H1 (cell line): ENCODE data around the gene HSDL2. TPM values are rescaled to one million over a fixed set of nuclear protein-coding genes. Genes with fewer than 3 reads are reported as not detected.
A peak's percentile ranks its signal among the peaks of the same experiment; 100 is the strongest.

Experiments
- CTCF ChIA-PET: fragments of 300-600 bp; sonication (Branson Sonifier 250); formaldehyde crosslinking; loops from one replicate; lab custom pipeline; 2021; ENCODE audit not compliant: partially characterized antibody; lab: Charles Lee
- POLR2A ChIA-PET: fragments of 300-600 bp; sonication (Branson Sonifier 250); formaldehyde crosslinking; loops from one replicate; lab custom pipeline; 2021; ENCODE audit warnings: inconsistent platforms; ENCODE audit not compliant: partially characterized antibody; lab: Charles Lee
- DNase-seq, 2 experiments: peaks; one replicate each; pipeline versions ENCODE4 v3.0.0 to v3.0.0-alpha.2; 2010 to 2022; ENCODE audit warnings: low spot score in 2 of 2, low read depth in 1 of 2, mixed read lengths in 1 of 2
- FAIRE-seq: peaks from 2 replicates; lab custom pipeline; 2011; peaks lifted over from hg19 to GRCh38; lab: Jason Lieb, UNC
- H2AFZ ChIP-seq: 2 replicates; pipeline ENCODE4 v1.8.1; 2012; ENCODE audit warnings: low read length, inconsistent platforms
- H2AK5ac ChIP-seq: 2 replicates; pipeline ENCODE4 v1.6.1; 2013; ENCODE audit warnings: low read depth, low read length
- H2BK120ac ChIP-seq: replicated peaks from 2 replicates; pipeline ENCODE3; 2013; ENCODE audit warnings: low read depth, low read length, inconsistent platforms
- H2BK12ac ChIP-seq: 2 replicates; pipeline ENCODE4 v1.6.1; 2013; ENCODE audit warnings: low read depth, low read length
- H2BK15ac ChIP-seq: 2 replicates; pipeline ENCODE4 v1.6.1; 2013; ENCODE audit warnings: low read length
- H2BK20ac ChIP-seq: 2 replicates; pipeline ENCODE4 v1.6.1; 2013; ENCODE audit warnings: low read length
- H2BK5ac ChIP-seq: 2 replicates; pipeline ENCODE4 v1.6.1; 2013; ENCODE audit warnings: low read depth, low read length
- H3K14ac ChIP-seq: 2 replicates; pipeline ENCODE4 v1.6.1; 2013; ENCODE audit warnings: inconsistent platforms; ENCODE audit not compliant: insufficient read length
- H3K18ac ChIP-seq: 2 replicates; pipeline ENCODE4 v1.6.1; 2013; ENCODE audit warnings: low read length; ENCODE audit errors: extremely low read depth
- H3K23ac ChIP-seq: 2 replicates; pipeline ENCODE4 v1.6.1; 2013; ENCODE audit warnings: inconsistent platforms; ENCODE audit not compliant: insufficient read length
- H3K23me2 ChIP-seq: 2 replicates; pipeline ENCODE4 v1.6.1; 2013; ENCODE audit warnings: low read depth, low read length
- H3K27ac ChIP-seq: 2 replicates; pipeline ENCODE4 v1.6.1; 2011; ENCODE audit warnings: low read depth, low read length, inconsistent platforms
- H3K27me3 ChIP-seq, 4 experiments: replicated peaks in 1 of 4; 1 replicate in 1 of 4; 2 replicates in 3 of 4; pipeline versions ENCODE4 v1.6.1 to v1.8.1; 2011 to 2013; ENCODE audit warnings: low read length in 3 of 4, mild to moderate bottlenecking in 3 of 4, inconsistent platforms in 2 of 4, mixed read lengths in 2 of 4, moderate library complexity in 1 of 4; ENCODE audit not compliant: control insufficient read depth in 3 of 4, insufficient read depth in 3 of 4; ENCODE audit errors: extremely low read depth in 1 of 4
- H3K36me3 ChIP-seq, 4 experiments: 2 replicates each; pipeline versions ENCODE4 v1.6.1 to v1.8.1; 2011 to 2013; ENCODE audit warnings: mild to moderate bottlenecking in 4 of 4, low read length in 3 of 4, moderate library complexity in 2 of 4, control low read depth in 1 of 4, inconsistent platforms in 1 of 4; ENCODE audit not compliant: insufficient read depth in 4 of 4, control insufficient read depth in 2 of 4
- H3K4ac ChIP-seq: replicated peaks from 2 replicates; pipeline ENCODE3; 2013; ENCODE audit warnings: low read length, low read depth, mixed read lengths, inconsistent platforms; ENCODE audit not compliant: insufficient read length
- H3K4me1 ChIP-seq, 4 experiments: replicated peaks in 1 of 4; 1 replicate in 1 of 4; 2 replicates in 3 of 4; pipeline versions ENCODE4 v1.6.1 to v1.8.1; 2011 to 2013; ENCODE audit warnings: low read length in 3 of 4, inconsistent platforms in 2 of 4, mixed read lengths in 1 of 4; ENCODE audit not compliant: insufficient read depth in 4 of 4, control insufficient read depth in 3 of 4
- H3K4me2 ChIP-seq, 2 experiments: 2 replicates each; pipeline versions ENCODE4 v1.6.1 to v1.8.1; 2011 to 2013; ENCODE audit warnings: low read depth in 2 of 2, low read length in 2 of 2, control low read depth in 1 of 2, inconsistent platforms in 1 of 2, mild to moderate bottlenecking in 1 of 2; ENCODE audit not compliant: insufficient read depth in 1 of 2
- H3K4me3 ChIP-seq, 4 experiments: fragments of 200-600, 300-600 bp in 1 of 4; sonication (generic), shearing (Covaris generic), sonication (Bioruptor Twin) in 1 of 4; 2 replicates each; pipeline versions ENCODE4 v1.5.1 to v1.8.1; 2011 to 2016; ENCODE audit warnings: low read length in 4 of 4, low read depth in 3 of 4, control low read depth in 2 of 4, inconsistent platforms in 2 of 4, mild to moderate bottlenecking in 2 of 4, mixed read lengths in 1 of 4, moderate library complexity in 1 of 4; ENCODE audit not compliant: insufficient read depth in 2 of 4; ENCODE audit errors: extremely low read depth in 1 of 4
- H3K56ac ChIP-seq: replicated peaks from 2 replicates; pipeline ENCODE3; 2013; ENCODE audit warnings: low read depth, mild to moderate bottlenecking, mixed read lengths, low read length, inconsistent platforms; ENCODE audit not compliant: insufficient read length
- H3K79me1 ChIP-seq: 2 replicates; pipeline ENCODE4 v1.6.1; 2013; ENCODE audit warnings: low read depth, low read length, control low read depth
- H3K79me2 ChIP-seq, 2 experiments: 2 replicates each; pipeline versions ENCODE4 v1.6.1 to v1.8.1; 2012 to 2013; ENCODE audit warnings: low read length in 2 of 2, mild to moderate bottlenecking in 2 of 2, inconsistent platforms in 1 of 2; ENCODE audit not compliant: insufficient read depth in 2 of 2, control insufficient read depth in 1 of 2
- H3K9ac ChIP-seq, 4 experiments: replicated peaks in 1 of 4; 1 replicate in 1 of 4; 2 replicates in 3 of 4; pipeline versions ENCODE4 v1.6.1 to v1.8.1; 2011 to 2013; ENCODE audit warnings: low read depth in 3 of 4, low read length in 3 of 4, control low read depth in 2 of 4, mild to moderate bottlenecking in 2 of 4, moderate library complexity in 2 of 4, inconsistent platforms in 1 of 4; ENCODE audit errors: extremely low read depth in 1 of 4
- H3K9me3 ChIP-seq, 2 experiments: 2 replicates each; pipeline versions ENCODE4 v1.6.1 to v1.8.1; 2012 to 2013; ENCODE audit warnings: mild to moderate bottlenecking in 2 of 2, moderate library complexity in 2 of 2, control low read depth in 1 of 2, inconsistent platforms in 1 of 2, low read depth in 1 of 2, low read length in 1 of 2, mixed read lengths in 1 of 2; ENCODE audit not compliant: insufficient read depth in 2 of 2
- H4K20me1 ChIP-seq, 2 experiments: replicated peaks in 1 of 2; 2 replicates each; pipeline versions ENCODE3 to v1.8.1; 2011 to 2013; ENCODE audit warnings: inconsistent platforms in 2 of 2, low read length in 2 of 2, mild to moderate bottlenecking in 1 of 2; ENCODE audit not compliant: insufficient read depth in 2 of 2, control insufficient read depth in 1 of 2
- H4K5ac ChIP-seq: 2 replicates; pipeline ENCODE4 v1.6.1; 2013; ENCODE audit warnings: low read length, low read depth, mixed read lengths, inconsistent platforms; ENCODE audit not compliant: insufficient read length
- H4K8ac ChIP-seq: 2 replicates; pipeline ENCODE4 v1.8.0; 2013; ENCODE audit warnings: mild to moderate bottlenecking, moderate library complexity, low read length, inconsistent platforms; ENCODE audit not compliant: insufficient read depth; ENCODE audit errors: extremely low read depth
- H4K91ac ChIP-seq: replicated peaks from 2 replicates; pipeline ENCODE3; 2013; ENCODE audit warnings: low read length, mixed read lengths, inconsistent platforms; ENCODE audit not compliant: insufficient read length
- CBX5 ChIP-seq: fragments of 300-800, 300-1000 bp; sonication (generic); IDR thresholded peaks from 2 replicates; pipeline ENCODE4 v1.7.1; 2016; ENCODE audit warnings: antibody characterized with exemption, low read length, low read depth
- SIN3A ChIP-seq, 2 experiments: IDR thresholded peaks in 1 of 2; conservative IDR thresholded peaks in 1 of 2; 2 replicates each; pipeline ENCODE4 v1.6.1; 2011 to 2012; ENCODE audit warnings: low read length in 2 of 2, improper control_type of control experiment in 1 of 2, low read depth in 1 of 2, mild to moderate bottlenecking in 1 of 2
- WGBS, 2 experiments: shearing (Covaris generic) in 1 of 2; methylation state at CpG; one replicate each; pipeline versions ENCODE4 v1.1.6 to v1.1.7; 2013 to 2015; ENCODE audit warnings: low lambda C conversion rate in 2 of 2, mixed read lengths in 2 of 2, inconsistent platforms in 1 of 2, low coverage in 1 of 2, missing lambda C conversion rate in 1 of 2; ENCODE audit not compliant: insufficient replicate concordance in 2 of 2, insufficient coverage in 1 of 2, insufficient read length in 1 of 2; ENCODE audit errors: extremely low coverage in 1 of 2, missing lambda C conversion rate in 1 of 2; 5-methylcytosine and 5-hydroxymethylcytosine counted together
- polyA plus RNA-seq, 7 experiments: library from polyadenylated mRNA; depleted of rRNA in 3 of 7; stranded (reverse) in 5 of 7; unstranded in 2 of 7; fragments of >200 nt in 5 of 7; fragments of 200-250 nt in 2 of 7; gene quantifications; 1 replicate in 5 of 7; 2 replicates in 1 of 7; 4 replicates in 1 of 7; pipeline versions ENCODE4 v1.2.1 to v1.2.3, GENCODE V29; 2011 to 2013; ENCODE audit warnings: missing spikeins in 2 of 7, mixed read lengths in 2 of 7
- total RNA-seq: library from RNA; stranded (reverse); fragmentation: NEBNext Ultra II Directional; extraction: Animal tissue kit (Norgen Biotek cat#: 25700); gene quantifications from 2 replicates; pipeline ENCODE4 v1.2.1, GENCODE V29; 2021

Gene HSDL2
- total and polyA plus RNA-seq, 2 of the 8 experiments (the other 6 are each of a cell fraction or from before 2014, with no cell fraction given), result 6.6 to 15.4 TPM

- Histone ChIP-seq H3K23me2 (peaks cover 10% of the 10 kb centered on the region), H3K9me3 (no peaks in the 10 kb centered on the region), H4K91ac (no peak overlapping the region), H2BK12ac (no peak overlapping the region), H3K18ac (no peak overlapping the region), H3K27me3 (no peaks in the 10 kb centered on the region), H3K27ac (no peak overlapping the region), H3K36me3 (no peaks in the 10 kb centered on the region), H2BK15ac (no peak overlapping the region), H2BK5ac (no peak overlapping the region), H4K8ac (no peak overlapping the region)
- 87% methylated on average over 3 of the region's 3 CpGs; no CpG with 5 or more reads in 1 of the 2 experiments for WGBS, 2 experiments
- POLR2A ChIA-PET, result interaction anchor here (0.7 to 2.4 kb wide), 15 partner anchors 7 to 373 kb away, joined by 3 to 10 read pairs (median 4); partner anchors contain the start of genes INIP and PTBP3
- TF ChIP-seq SIN3A (conservative IDR thresholded peaks at IDR 0.05 in 1 of 2, IDR thresholded peaks at IDR 0.05 in 1 of 2; ENCODE audit: low read depth in 1 of 2, low read length in 2 of 2) (no peak), CBX5 (no peak)
- TF ChIP-seq, all 59 proteins: peak for 0
- H3K23ac ChIP-seq, result no peak overlapping the region
- peaks cover 0 to 34% of the 10 kb centered on the region in 2 experiments; a peak in 3 of 4 replicates for H3K79me2 ChIP-seq
- CTCF ChIA-PET, result interaction anchor here (0.9 to 1.8 kb wide), 5 partner anchors 9 to 402 kb away, joined by 3 to 6 read pairs (median 3); partner anchors contain the start of gene HSDL2
- no peak overlapping the region for H4K5ac ChIP-seq
- H3K14ac ChIP-seq, result no peak overlapping the region
- peaks cover 0 to 9% (median 5%) of the 10 kb centered on the region in 4 experiments; a peak in 3 of 7 replicates for H3K4me1 ChIP-seq
- H3K4ac ChIP-seq, result no peak overlapping the region
- peaks cover 6 to 8% of the 10 kb centered on the region in 2 experiments for H4K20me1 ChIP-seq
- H2BK20ac ChIP-seq, result no peak overlapping the region
- FAIRE-seq (no peak), DNase-seq (no peak)
- peak overlapping the region in 2 of 4 experiments; percentile 91 to 94; a peak in 4 of 8 replicates for H3K4me3 ChIP-seq
- peak overlapping the region; percentile 88 to 99; a peak in 3 of 4 replicates for H3K4me2 ChIP-seq
- H3K79me1 ChIP-seq, result peaks cover 3% of the 10 kb centered on the region; the same call in 1 of the 2 replicates
- H3K9ac ChIP-seq, result no peak overlapping the region
- no peak overlapping the region for H2AFZ ChIP-seq
- H2BK120ac ChIP-seq, result no peak overlapping the region
- no peak overlapping the region for H2AK5ac ChIP-seq
- H3K56ac ChIP-seq, result no peak overlapping the region
Measured at GRCh38 chr9:112485574-112485973, 105.7 kb downstream of the HSDL2 start.
